GM18507 (cell line): ENCODE measurements around the gene MAP4K4.

ENCODE experiments used
- DNase-seq: peaks from one replicate; pipeline ENCODE4 v3.0.0; 2011; ENCODE audit warnings: low read depth; ENCODE audit not compliant: insufficient read length; ENCODE audit errors: extremely low spot score
- FAIRE-seq: peaks from 2 replicates; lab custom pipeline; 2011; peaks lifted over from hg19 to GRCh38; lab: Jason Lieb, UNC

Gene MAP4K4

GRCh38 chr2:101778102-101778501, 80.6 kb downstream of the MAP4K4 start:
- no peak for FAIRE-seq
- DNase-seq: no peak

DNA sequence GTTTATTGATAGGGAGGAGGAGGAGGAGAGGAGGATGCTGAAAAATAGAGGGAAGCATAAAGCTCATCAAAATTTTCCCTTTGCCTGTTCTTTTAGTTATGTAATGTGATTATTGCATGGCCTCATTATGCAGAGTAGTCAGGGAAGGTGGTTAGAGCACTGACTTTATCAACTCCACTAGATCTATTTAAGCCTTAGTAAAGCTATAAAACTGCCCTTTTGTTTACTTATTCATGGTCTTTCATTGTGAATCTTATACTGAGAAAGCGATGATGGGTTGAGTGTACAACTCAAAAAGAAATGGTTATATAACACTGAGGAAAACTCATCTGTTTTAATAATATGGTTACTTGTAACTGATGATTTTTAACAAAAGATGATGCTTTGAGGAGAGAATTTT, 81.7 kb downstream of the MAP4K4 start:
- no peak for FAIRE-seq

DNA sequence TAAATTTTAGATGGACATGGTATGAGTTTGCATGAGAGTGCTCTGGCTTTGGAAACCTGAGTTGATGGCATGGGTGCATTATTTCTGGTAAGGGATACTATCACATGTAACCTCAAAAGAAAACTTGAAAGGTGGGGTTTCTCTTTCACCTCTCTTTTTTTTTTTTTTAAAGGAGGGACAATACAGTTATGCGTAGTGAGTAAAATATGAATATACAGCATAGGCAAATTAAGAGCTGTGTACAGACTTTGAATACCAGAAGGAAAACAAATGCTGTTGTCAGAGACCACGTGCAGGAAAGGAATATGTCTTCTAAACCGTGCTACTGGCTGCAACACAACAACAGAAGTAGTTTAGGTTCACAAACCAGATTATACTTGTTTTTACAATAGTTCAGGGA, 82.1 kb downstream of the MAP4K4 start:
- FAIRE-seq (no peak), DNase-seq (no peak)

More for the DNA sequence above, 81.7 kb downstream of the MAP4K4 start:
- DNase-seq: no peak

- DNase-seq (no peak), FAIRE-seq (no peak)
These were observed 83.8 kb downstream of the MAP4K4 start for GRCh38 chr2:101781326-101781725.

- no peak for DNase-seq
- no peak for FAIRE-seq
These were observed 84.4 kb downstream of the MAP4K4 start for GRCh38 chr2:101781791-101782426.

GRCh38 chr2:101782427-101782792, 84.9 kb downstream of the MAP4K4 start:
- FAIRE-seq: no peak
- DNase-seq: no peak

GRCh38 chr2:101787097-101787496, 89.6 kb downstream of the MAP4K4 start:
- DNase-seq (no peak), FAIRE-seq (no peak)

GRCh38 chr2:101788565-101788964, 91.1 kb downstream of the MAP4K4 start:
- no peak for DNase-seq
- FAIRE-seq: no peak

- no peak for FAIRE-seq
- no peak for DNase-seq
These were observed 91.8 kb downstream of the MAP4K4 start for GRCh38 chr2:101788995-101789970.

GRCh38 chr2:101790416-101790815, 92.9 kb downstream of the MAP4K4 start:
- DNase-seq: no peak
- no peak for FAIRE-seq

- FAIRE-seq (no peak), DNase-seq (no peak)
These were observed 93.3 kb downstream of the MAP4K4 start for GRCh38 chr2:101790857-101791256.

GRCh38 chr2:101792208-101792607, 94.7 kb downstream of the MAP4K4 start:
- DNase-seq: no peak
- FAIRE-seq: no peak

- DNase-seq (no peak), FAIRE-seq (no peak)
These were observed 95.9 kb downstream of the MAP4K4 start for GRCh38 chr2:101793277-101793969.

DNA sequence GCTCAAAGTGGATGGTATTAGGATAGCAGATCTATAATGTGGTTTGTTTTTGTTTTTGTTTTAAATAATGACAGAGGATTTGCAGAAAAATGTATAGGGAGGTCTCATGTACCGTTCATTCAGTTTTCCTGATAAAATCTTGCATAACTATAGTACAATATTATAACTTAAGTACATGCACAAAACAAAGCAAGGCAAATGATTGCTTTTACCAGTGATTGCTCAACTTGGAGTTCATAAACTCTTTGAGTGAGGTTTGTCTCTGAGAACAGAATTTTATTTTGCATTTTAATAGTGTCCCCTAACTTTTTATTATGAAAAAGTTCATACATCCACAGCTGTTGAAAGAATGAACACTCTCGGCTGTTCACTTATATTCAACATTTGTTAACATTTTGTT, 96.6 kb downstream of the MAP4K4 start:
- DNase-seq: no peak
- FAIRE-seq: no peak

- no peak for DNase-seq
- no peak for FAIRE-seq
These were observed 97.5 kb downstream of the MAP4K4 start for GRCh38 chr2:101795033-101795432.

DNA sequence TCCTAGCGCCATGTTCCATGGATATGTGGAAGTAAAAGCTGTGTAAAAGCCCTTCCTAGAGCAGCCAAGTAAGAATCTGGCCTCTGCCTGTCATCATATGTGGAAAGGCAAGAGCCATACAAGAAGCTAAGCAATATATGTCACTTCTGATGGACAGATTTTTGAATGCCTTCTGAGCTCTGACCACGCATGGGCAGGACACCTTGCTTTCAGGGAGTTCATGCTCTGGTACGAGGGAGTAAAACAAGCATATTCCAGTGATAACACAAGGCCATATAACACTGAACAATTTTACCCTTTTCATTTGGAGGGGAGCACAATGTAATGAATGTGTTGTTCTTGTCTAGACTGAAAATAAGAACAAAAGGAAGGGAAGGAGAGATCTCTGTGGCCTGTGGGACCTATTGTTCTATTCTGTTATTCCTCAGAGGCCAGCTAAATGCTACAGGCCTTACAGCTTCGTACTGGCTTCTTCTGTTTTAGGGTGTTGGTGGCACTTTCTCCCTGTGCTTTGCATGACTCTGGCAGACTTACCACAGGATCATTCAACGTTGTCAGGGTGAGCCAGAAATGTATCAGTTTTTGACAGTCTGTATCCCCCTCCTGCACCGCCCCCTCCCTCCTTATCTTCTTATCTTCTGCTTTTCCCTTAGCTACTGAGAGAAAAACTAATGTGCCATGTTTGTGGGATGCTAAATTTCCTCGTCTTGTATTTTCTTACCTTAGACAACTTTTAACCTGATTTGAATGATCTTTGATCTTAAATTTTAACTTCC, 99.5 kb downstream of the MAP4K4 start:
- no peak for FAIRE-seq
- DNase-seq: no peak

- DNase-seq: no peak
- no peak for FAIRE-seq
These were observed 104.0 kb downstream of the MAP4K4 start for GRCh38 chr2:101801496-101801895.

GRCh38 chr2:101802329-101802728, 104.8 kb downstream of the MAP4K4 start:
- FAIRE-seq (no peak), DNase-seq (no peak)

- no peak for DNase-seq
- no peak for FAIRE-seq
These were observed 105.6 kb downstream of the MAP4K4 start for GRCh38 chr2:101803128-101803527.
